Adrenal gland (tissue), 12 donors: ENCODE measurements around the gene SLC25A20. TPM values are rescaled to one million over a fixed set of nuclear protein-coding genes. Genes with fewer than 3 reads are reported as not detected.
"Not testable (repeated sequence)": the region's sequence is repeated elsewhere in the genome, so short reads cannot be mapped to it uniquely, and the experiment has no call there.

Source experiments
- DNase-seq, 7 donors: peaks; one replicate each; pipeline ENCODE4 v3.0.0-alpha.2; 2019 to 2020
- H3K27ac ChIP-seq, 5 donors: fragments of 200-600 bp; sonication (generic) in 4 of 5; 1 replicate in 3 of 5; 2 replicates in 2 of 5; pipeline versions ENCODE4 v1.5.1 to v1.8.0; 2016 to 2020; ENCODE audit warnings: mild to moderate bottlenecking in 1 of 5
- H3K27me3 ChIP-seq: fragments of 200-600 bp; 2 replicates; pipeline ENCODE4 v1.8.0; 2021
- H3K36me3 ChIP-seq, 2 donors: fragments of 200-600 bp; replicated peaks in 1 of 2; 1 replicate in 1 of 2; 2 replicates in 1 of 2; pipeline versions ENCODE4 v1.5.1 to v1.8.0; 2018 to 2022
- H3K4me1 ChIP-seq, 2 donors: fragments of 200-600 bp; replicated peaks in 1 of 2; 1 replicate in 1 of 2; 2 replicates in 1 of 2; pipeline versions ENCODE4 v1.5.1 to v1.8.0; 2018 to 2021
- H3K4me3 ChIP-seq, 4 donors: fragments of 200-600 bp; sonication (generic) in 3 of 4; one replicate each; pipeline ENCODE4 v1.5.1; 2016 to 2018
- H3K9me3 ChIP-seq, 3 donors: fragments of 200-600 bp; sonication (generic) in 1 of 3; replicated peaks in 1 of 3; 1 replicate in 2 of 3; 2 replicates in 1 of 3; pipeline versions ENCODE4 v1.5.1 to v1.8.0; 2016 to 2021
- POLR2A ChIP-seq, 2 donors: fragments of 450-650 bp; IDR thresholded peaks; one replicate each; pipeline ENCODE4 v1.6.1; 2017; ENCODE audit warnings: antibody characterized with exemption in 2 of 2, mild to moderate bottlenecking in 2 of 2, moderate library complexity in 1 of 2
- WGBS, 4 donors: extraction: QIAGEN DNeasy Blood & Tissue Kit in 2 of 4; methylation state at CpG; one replicate each; pipeline versions ENCODE4 v1.1.5 to v1.1.7; 2013 to 2017; 5-methylcytosine and 5-hydroxymethylcytosine counted together
- intact Hi-C, 2 donors: fragments of 100-400 bp; cut with DNase I; formaldehyde crosslinking; loops; one replicate each; pipeline versions ENCODE4 v1.14.1 to v1.15.0; 2022 to 2023
- polyA plus RNA-seq, 3 donors: library from polyadenylated mRNA; stranded (reverse); fragments of 200-250 nt in 2 of 3; fragments of 350-450 nt in 1 of 3; fragmentation: Illumina TruSeq in 1 of 3; extraction: RNeasy Lipid Tissue Mini Kit (QIAGEN cat#74804) in 1 of 3; gene quantifications; one replicate each; pipeline ENCODE4 v1.2.3, GENCODE V29; 2013 to 2014
- total RNA-seq, 9 donors: library from RNA; depleted of rRNA in 4 of 9; stranded (reverse); fragments of >200 nt in 4 of 9; fragments of 120-200 nt in 1 of 9; fragmentation: NEBNext Ultra II Directional in 1 of 9; extraction: Animal tissue kit (Norgen Biotek cat#: 25700) in 1 of 9; gene quantifications; one replicate each; pipeline versions ENCODE4 v1.1.0 to v1.2.4, GENCODE V29; 2013 to 2023
- TF ChIP-seq, protein P1 (sequence below), 6 experiments: fragments of 450-650 bp in 4 of 6; fragments of 200-600 bp in 2 of 6; sonication (generic) in 1 of 6; IDR thresholded peaks; 1 replicate in 5 of 6; 2 replicates in 1 of 6; pipeline versions ENCODE4 v1.5.1 to v1.8.0; 2016 to 2021; ENCODE audit warnings: antibody characterized with exemption in 6 of 6, mild to moderate bottlenecking in 2 of 6, moderate library complexity in 1 of 6
- donor health status: healthy with polysubstance abuse.
- donor health status: Bipolar disorder and iron deficiency.
- donor health status: DM: yes; HTN: yes; CAD: no.
- donor health status: DM: no; HTN: no; CAD: no.
- donor health status: DM: no; HTN: no; CAD: no.
- donor health status: DM: yes; HTN: yes; CAD: no.

Gene SLC25A20
- total and polyA plus RNA-seq, 12 donors = 15.5 to 70.6 (median 49.1) TPM

DNA sequence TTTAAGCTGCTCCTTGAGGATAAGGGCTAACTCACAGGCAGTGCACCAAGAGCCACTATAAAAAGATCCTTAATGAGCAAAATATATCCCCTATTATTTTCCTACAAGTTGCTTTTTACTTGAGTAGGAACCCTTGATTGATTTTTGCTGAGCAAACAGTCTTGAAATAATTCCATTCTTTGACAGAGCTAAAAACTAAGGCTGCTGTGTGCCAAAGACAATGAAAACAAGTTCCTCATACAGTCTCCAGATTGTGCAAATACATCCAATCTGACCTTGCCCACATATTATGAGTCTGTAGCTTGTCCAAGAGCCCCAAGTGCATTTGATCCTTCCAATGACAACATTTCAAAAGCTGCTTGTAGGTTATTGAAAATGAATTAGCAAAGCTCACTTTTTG, 66.0 kb downstream of the SLC25A20 start:
- H3K4me1 ChIP-seq = peaks cover 12 to 47% of the 10 kb centered on the region in 2 donors
- DNase-seq = peak in 2 of 7 donors; percentile 24 to 37
- H3K9me3 ChIP-seq = no peaks in the 10 kb centered on the region
- intact Hi-C loops = no loop called here
- H3K27ac ChIP-seq = peak overlapping the region in 2 of 5 donors; percentile 40 to 43
- no peaks in the 10 kb centered on the region for H3K27me3 ChIP-seq
- TF ChIP-seq, protein P1, sequence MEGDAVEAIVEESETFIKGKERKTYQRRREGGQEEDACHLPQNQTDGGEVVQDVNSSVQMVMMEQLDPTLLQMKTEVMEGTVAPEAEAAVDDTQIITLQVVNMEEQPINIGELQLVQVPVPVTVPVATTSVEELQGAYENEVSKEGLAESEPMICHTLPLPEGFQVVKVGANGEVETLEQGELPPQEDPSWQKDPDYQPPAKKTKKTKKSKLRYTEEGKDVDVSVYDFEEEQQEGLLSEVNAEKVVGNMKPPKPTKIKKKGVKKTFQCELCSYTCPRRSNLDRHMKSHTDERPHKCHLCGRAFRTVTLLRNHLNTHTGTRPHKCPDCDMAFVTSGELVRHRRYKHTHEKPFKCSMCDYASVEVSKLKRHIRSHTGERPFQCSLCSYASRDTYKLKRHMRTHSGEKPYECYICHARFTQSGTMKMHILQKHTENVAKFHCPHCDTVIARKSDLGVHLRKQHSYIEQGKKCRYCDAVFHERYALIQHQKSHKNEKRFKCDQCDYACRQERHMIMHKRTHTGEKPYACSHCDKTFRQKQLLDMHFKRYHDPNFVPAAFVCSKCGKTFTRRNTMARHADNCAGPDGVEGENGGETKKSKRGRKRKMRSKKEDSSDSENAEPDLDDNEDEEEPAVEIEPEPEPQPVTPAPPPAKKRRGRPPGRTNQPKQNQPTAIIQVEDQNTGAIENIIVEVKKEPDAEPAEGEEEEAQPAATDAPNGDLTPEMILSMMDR (IDR thresholded peaks at IDR 0.05) = no peak
- TF ChIP-seq POLR2A (IDR thresholded peaks at IDR 0.05) = no peak
- H3K36me3 ChIP-seq = no peaks in the 10 kb centered on the region
- no peak overlapping the region for H3K4me3 ChIP-seq

DNA sequence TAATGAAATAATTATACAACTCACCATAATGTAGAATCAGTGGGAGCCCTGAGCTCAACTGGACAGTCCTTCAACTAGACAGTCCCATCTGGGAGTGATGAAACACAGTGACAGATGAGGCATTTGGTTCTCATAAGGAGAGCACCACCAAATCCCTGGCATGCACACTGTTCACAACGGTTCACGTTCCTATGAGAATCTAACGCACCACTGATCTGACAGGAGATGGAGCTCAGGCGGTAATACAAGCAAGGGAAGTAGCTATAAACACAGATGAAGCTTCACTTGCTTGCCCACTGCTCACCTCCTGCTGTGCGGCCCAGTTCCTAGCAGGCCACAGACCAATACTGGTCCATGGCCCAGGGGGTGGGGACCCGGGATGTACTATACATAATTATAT, 68.0 kb downstream of the SLC25A20 start:
- Histone ChIP-seq H3K9me3 (no peaks in the 10 kb centered on the region), H3K27me3 (no peaks in the 10 kb centered on the region), H3K36me3 (no peaks in the 10 kb centered on the region), H3K27ac (no peak overlapping the region), H3K4me3 (no peak overlapping the region), H3K4me1 (peaks cover 25 to 48% of the 10 kb centered on the region in 2 donors)
- intact Hi-C loops = no loop called here
- DNase-seq = peak in 3 of 7 donors; percentile 9 to 38 (median 9)
- 92 to 95% (median 94%) methylated on average over 4 to 6 of the region's 6 CpGs for WGBS, 4 donors
- TF ChIP-seq POLR2A (IDR thresholded peaks at IDR 0.05) = no peak
- TF ChIP-seq, protein P1 (IDR thresholded peaks at IDR 0.05) = no peak

DNA sequence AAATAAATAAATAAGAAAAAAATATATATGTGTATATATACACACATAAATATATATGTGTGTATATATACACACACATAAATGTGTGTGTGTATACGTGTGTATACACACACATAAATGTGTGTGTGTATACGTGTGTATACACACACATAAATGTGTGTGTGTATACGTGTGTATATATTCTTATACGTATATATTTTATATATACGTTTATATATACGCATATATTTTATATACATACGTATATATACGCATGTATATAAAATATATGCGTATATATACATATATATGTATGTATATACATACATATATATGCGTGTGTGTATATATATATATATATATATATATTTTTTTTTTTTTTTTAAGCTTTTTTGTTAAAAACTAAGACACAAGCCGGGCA, 69.2 kb downstream of the SLC25A20 start:
- H3K4me1 ChIP-seq = peaks cover 25 to 41% of the 10 kb centered on the region in 2 donors
- H3K27me3 ChIP-seq, H3K9me3 ChIP-seq, H3K4me3 ChIP-seq, H3K36me3 ChIP-seq, H3K27ac ChIP-seq, intact Hi-C loops, DNase-seq: not testable (repeated sequence)
- WGBS, 4 donors = 88 to 95% (median 90%) methylated on average over 11 of the region's 11 CpGs

DNA sequence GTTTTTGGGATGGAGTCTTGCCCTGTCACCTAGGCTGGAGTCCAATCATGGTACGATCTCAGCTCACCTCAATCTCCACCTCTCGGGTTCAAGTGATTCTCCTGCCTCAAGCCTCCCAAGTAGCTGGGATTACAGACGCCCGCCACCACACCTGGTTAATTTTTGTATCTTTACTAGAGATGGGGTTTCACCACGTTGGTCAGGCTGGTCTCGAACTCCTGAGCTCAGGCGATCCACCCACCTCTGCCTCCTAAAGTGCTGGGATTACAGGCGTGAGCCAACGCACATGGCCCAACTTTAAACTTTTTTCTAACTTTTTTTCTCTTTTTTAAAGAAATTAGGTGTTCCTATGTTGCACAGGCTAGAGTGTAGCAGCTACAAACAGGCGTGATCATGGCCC, 70.8 kb downstream of the SLC25A20 start:
- not testable (repeated sequence) for H3K4me3 ChIP-seq, H3K27ac ChIP-seq

DNA sequence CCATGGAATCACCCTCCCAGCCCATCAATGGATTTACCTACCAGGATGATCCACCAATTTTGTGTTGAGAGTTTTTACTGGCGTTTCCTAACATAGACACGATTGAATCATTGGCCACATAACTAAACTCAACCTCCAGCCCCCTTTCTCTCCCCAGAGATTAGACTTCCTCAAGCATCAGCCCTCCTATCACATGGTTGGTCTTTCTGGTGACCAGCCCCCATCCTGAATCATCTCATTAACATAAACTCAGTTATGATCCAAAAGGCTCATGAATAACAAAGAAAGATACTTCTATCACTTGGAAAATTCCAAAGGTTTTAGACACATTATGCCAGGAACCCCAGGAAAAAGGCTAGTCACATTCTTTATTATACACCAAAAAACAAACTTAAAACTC, 72.2 kb downstream of the SLC25A20 start:
- TF ChIP-seq, protein P1 (IDR thresholded peaks at IDR 0.05) = no peak
- peak in 1 of 2 donors; percentile 34 for TF ChIP-seq POLR2A (IDR thresholded peaks at IDR 0.05)
- Histone ChIP-seq H3K27me3 (no peaks in the 10 kb centered on the region), H3K4me1 (peaks cover 13 to 37% of the 10 kb centered on the region in 2 donors), H3K9me3 (no peaks in the 10 kb centered on the region), H3K27ac (peak overlapping the region in 4 of 5 donors; percentile 17 to 73 (median 64)), H3K36me3 (no peaks in the 10 kb centered on the region), H3K4me3 (peak overlapping the region in 1 of 4 donors; percentile 13)
- peak; percentile 15 to 71 (median 66) for DNase-seq
- WGBS, 4 donors = 22 to 45% (median 35%) methylated on average over 2 of the region's 2 CpGs
- intact Hi-C loops = no loop called here

More for the DNA sequence above, 70.8 kb downstream of the SLC25A20 start:
- H3K27me3 ChIP-seq, H3K9me3 ChIP-seq, H3K36me3 ChIP-seq, DNase-seq, intact Hi-C loops: not testable (repeated sequence)
- WGBS, 4 donors = 92 to 99% (median 95%) methylated on average over 10 of the region's 10 CpGs
- H3K4me1 ChIP-seq = peaks cover 22 to 35% of the 10 kb centered on the region in 2 donors
